ENCODE data around the gene LSAMP. TPM values are rescaled to one million over a fixed set of nuclear protein-coding genes. Genes with fewer than 3 reads are reported as not detected.

Gene LSAMP
- total RNA-seq, 1 experiment from 2014 or later, result 5.7 TPM

- peaks cover 3% of the 10 kb centered on the region for H3K4me1 Mint-ChIP-seq
- POLR2A ChIA-PET, result no interaction called here
- H3K36me3 Mint-ChIP-seq, result no peaks in the 10 kb centered on the region
- no peak overlapping the region for H3K4me3 Mint-ChIP-seq
- TF ChIP-seq ZNF232 (CRISPR knock-in tag; IDR thresholded peaks at IDR 0.05) (no peak), NFYB (CRISPR knock-in tag; conservative IDR thresholded peaks at IDR 0.05; ENCODE audit: low read depth) (no peak), MLX (CRISPR knock-in tag; IDR thresholded peaks at IDR 0.05) (no peak), ZNF138 (CRISPR knock-in tag; conservative IDR thresholded peaks at IDR 0.05) (no peak), PRRX2 (CRISPR knock-in tag; IDR thresholded peaks at IDR 0.05) (no peak), KAT7 (CRISPR knock-in tag; IDR thresholded peaks at IDR 0.05; ENCODE audit: borderline replicate concordance) (no peak), GTF2I (CRISPR knock-in tag; conservative IDR thresholded peaks at IDR 0.05) (no peak), ZNF423 (CRISPR knock-in tag; IDR thresholded peaks at IDR 0.05) (no peak), ZNF317 (CRISPR knock-in tag; IDR thresholded peaks at IDR 0.05; ENCODE audit: borderline replicate concordance, low read depth) (no peak), HMGA2 (CRISPR knock-in tag; IDR thresholded peaks at IDR 0.05) (no peak), IRF2 (CRISPR knock-in tag; IDR thresholded peaks at IDR 0.05; ENCODE audit: borderline replicate concordance, low read depth) (no peak), ATF3 (CRISPR knock-in tag; conservative IDR thresholded peaks at IDR 0.05) (no peak), TCF7 (CRISPR knock-in tag; IDR thresholded peaks at IDR 0.05; ENCODE audit: low read depth) (no peak)
- no peak overlapping the region for H3K27ac Mint-ChIP-seq
- no peak for ATAC-seq
- H3K9me3 Mint-ChIP-seq, result no peaks in the 10 kb centered on the region
- no peak for DNase-seq (ENCODE audit: low spot score)
- H3K27me3 Mint-ChIP-seq (ENCODE audit: low read depth), result no peaks in the 10 kb centered on the region
- CTCF ChIA-PET, result interaction anchor here (0.6 kb wide), 1 partner anchor 34 kb away, joined by 3 read pairs; no protein-coding TSS in a partner anchor
Measured at GRCh38 chr3:115890579-115890978, 554.7 kb downstream of the LSAMP start.

- no peak overlapping the region for H3K27ac Mint-ChIP-seq
- H3K27me3 Mint-ChIP-seq (ENCODE audit: low read depth), result no peaks in the 10 kb centered on the region
- H3K9me3 Mint-ChIP-seq, result no peaks in the 10 kb centered on the region
- CTCF ChIA-PET, result interaction anchor here (0.9 to 1.8 kb wide), 4 partner anchors 10 to 101 kb away, joined by 3 to 5 read pairs (median 4); no protein-coding TSS in a partner anchor
- H3K4me1 Mint-ChIP-seq, result no peaks in the 10 kb centered on the region
- no peak overlapping the region for H3K4me3 Mint-ChIP-seq
- POLR2A ChIA-PET, result interaction anchor here (1.1 kb wide), 1 partner anchor 9 kb away, joined by 3 read pairs; no protein-coding TSS in a partner anchor
- peak; percentile 64 for ATAC-seq
- TF ChIP-seq ZNF232 (CRISPR knock-in tag; IDR thresholded peaks at IDR 0.05) (no peak), ZNF219 (CRISPR knock-in tag; IDR thresholded peaks at IDR 0.05; ENCODE audit: borderline replicate concordance) (no peak), NR3C1 (CRISPR knock-in tag; conservative IDR thresholded peaks at IDR 0.05; ENCODE audit: low read depth) (no peak), SMAD3 (CRISPR knock-in tag; IDR thresholded peaks at IDR 0.05; ENCODE audit: borderline replicate concordance) (no peak), FOXJ3 (CRISPR knock-in tag; IDR thresholded peaks at IDR 0.05; ENCODE audit: borderline replicate concordance) (no peak), STAT6 (CRISPR knock-in tag; conservative IDR thresholded peaks at IDR 0.05; ENCODE audit: low read depth) (no peak), CREM (CRISPR knock-in tag; IDR thresholded peaks at IDR 0.05) (no peak), E2F5 (CRISPR knock-in tag; IDR thresholded peaks at IDR 0.05) (no peak), PRRX2 (CRISPR knock-in tag; IDR thresholded peaks at IDR 0.05) (no peak), USF1 (CRISPR knock-in tag; IDR thresholded peaks at IDR 0.05) (no peak), CREB1 (CRISPR knock-in tag; IDR thresholded peaks at IDR 0.05) (no peak), ATF2 (CRISPR knock-in tag; IDR thresholded peaks at IDR 0.05; ENCODE audit: borderline replicate concordance, low read depth) (no peak), ATF3 (CRISPR knock-in tag; conservative IDR thresholded peaks at IDR 0.05) (no peak), TCF7 (CRISPR knock-in tag; IDR thresholded peaks at IDR 0.05; ENCODE audit: low read depth) (no peak)
- DNase-seq (ENCODE audit: low spot score), result peak; percentile 10
- H3K36me3 Mint-ChIP-seq, result no peaks in the 10 kb centered on the region
Measured at GRCh38 chr3:115885621-115886020, 559.7 kb downstream of the LSAMP start.
